SHP77 treated with DMSO at 0.1 percent for 48 hours (cell line): Measurements from ENCODE around the gene SCYGR6.
A peak's percentile ranks its signal among the peaks of the same experiment; 100 is the strongest.
"Not testable (repeated sequence)": the region's sequence is repeated elsewhere in the genome, so short reads cannot be mapped to it uniquely, and the experiment has no call there.

ENCODE experiments used
- DNase-seq: peaks from one replicate; lab custom pipeline; 2025; lab: John Stamatoyannopoulos, UW

The SCYGR6 gene

GRCh38 chr2:227724394-227725039 lies at the start of gene SCYGR6:
Gene SCYGR6, minus strand, starts transcription at chr2:227724757. Its CDS starts 0 bp downstream, at chr2:227724757.
- DNase-seq, result no peak

GRCh38 chr2:227774011-227774624 lies 49.6 kb upstream of the SCYGR6 start:
- DNase-seq, result no peak

- DNase-seq, result no peak
These were observed 48.4 kb upstream of the SCYGR6 start for GRCh38 chr2:227772932-227773331.

GRCh38 chr2:227772197-227772661 lies 47.7 kb upstream of the SCYGR6 start:
- no peak for DNase-seq

- DNase-seq, result no peak
These were observed 43.3 kb upstream of the SCYGR6 start for GRCh38 chr2:227767830-227768229.

- peak; percentile 35 for DNase-seq
These were observed 41.9 kb upstream of the SCYGR6 start for GRCh38 chr2:227766373-227766883.

- DNase-seq, result no peak
These were observed 41.3 kb upstream of the SCYGR6 start for GRCh38 chr2:227765788-227766372.

GRCh38 chr2:227761740-227762476 lies 37.4 kb upstream of the SCYGR6 start:
- DNase-seq, result no peak

- DNase-seq, result no peak
These were observed 35.0 kb upstream of the SCYGR6 start for GRCh38 chr2:227759411-227760118.

GRCh38 chr2:227756261-227756660 lies 31.7 kb upstream of the SCYGR6 start:
- DNase-seq, result not testable (repeated sequence)

- no peak for DNase-seq
These were observed 23.5 kb upstream of the SCYGR6 start for GRCh38 chr2:227748079-227748478.

GRCh38 chr2:227745594-227745993 lies 21.0 kb upstream of the SCYGR6 start, which contains the start of gene SCYGR8:
Gene SCYGR8, plus strand, starts transcription at chr2:227745894. Its CDS starts 0 bp downstream, at chr2:227745894.
- DNase-seq, result no peak

- DNase-seq, result not testable (repeated sequence)
These were observed 16.1 kb upstream of the SCYGR6 start for GRCh38 chr2:227740705-227741104.

GRCh38 chr2:227739351-227739750 lies 14.8 kb upstream of the SCYGR6 start:
- DNase-seq, result no peak

GRCh38 chr2:227728035-227728434 lies 3.5 kb upstream of the SCYGR6 start, which contains the start of gene SCYGR7:
Gene SCYGR7, plus strand, starts transcription at chr2:227728335. Its CDS starts 0 bp downstream, at chr2:227728335.
- no peak for DNase-seq

- not testable (repeated sequence) for DNase-seq
These were observed 1.7 kb downstream of the SCYGR6 start for GRCh38 chr2:227722821-227723220.

- no peak for DNase-seq
These were observed 3.9 kb downstream of the SCYGR6 start for GRCh38 chr2:227720680-227721079.

GRCh38 chr2:227719641-227720040 lies 4.9 kb downstream of the SCYGR6 start:
- DNase-seq, result no peak

GRCh38 chr2:227717687-227718567 lies 6.6 kb downstream of the SCYGR6 start, which contains the start of gene SLC19A3:
Gene SLC19A3, minus strand, starts transcription at chr2:227718028. Its CDS starts 15,710 bp downstream, at chr2:227702318.
- no peak for DNase-seq

GRCh38 chr2:227716501-227716900 lies 8.1 kb downstream of the SCYGR6 start:
- DNase-seq, result no peak
